KMS-11 (cell line): ENCODE results near the gene ARFGEF3.

Experiments used
- H2AFZ ChIP-seq: fragments of 200-600 bp; sonication (generic); 2 replicates; pipeline ENCODE4 v1.6.1; 2016; ENCODE audit warnings: antibody characterized with exemption, mixed run types, low read depth
- H3K27ac ChIP-seq: fragments of 200-600 bp; sonication (generic); 2 replicates; pipeline ENCODE4 v1.6.1; 2016; ENCODE audit warnings: mild to moderate bottlenecking, mixed run types
- H3K27me3 ChIP-seq: fragments of 200-600 bp; sonication (generic); 2 replicates; pipeline ENCODE4 v1.6.1; 2017; ENCODE audit warnings: mild to moderate bottlenecking, low read depth, mixed run types, moderate library complexity; ENCODE audit not compliant: insufficient read depth
- H3K36me3 ChIP-seq: fragments of 200-600 bp; sonication (generic); 2 replicates; pipeline ENCODE4 v1.6.1; 2017; ENCODE audit warnings: mild to moderate bottlenecking, mixed run types; ENCODE audit not compliant: insufficient read depth
- H3K4me1 ChIP-seq: fragments of 200-600 bp; sonication (generic); 2 replicates; pipeline ENCODE4 v1.6.1; 2016; ENCODE audit warnings: mild to moderate bottlenecking, low read depth, mixed run types; ENCODE audit not compliant: poor library complexity, severe bottlenecking
- H3K4me2 ChIP-seq: fragments of 200-600 bp; sonication (generic); 2 replicates; pipeline ENCODE4 v1.7.0; 2016; ENCODE audit warnings: mild to moderate bottlenecking, mixed run types
- H3K4me3 ChIP-seq: fragments of 200-600 bp; sonication (generic); IDR thresholded peaks from 2 replicates; pipeline ENCODE4 v1.6.1; 2017; ENCODE audit warnings: low read depth, low read length, mixed read lengths; ENCODE audit not compliant: insufficient read depth
- H3K79me2 ChIP-seq: fragments of 200-600 bp; sonication (generic); 2 replicates; pipeline ENCODE4 v1.6.1; 2016; ENCODE audit warnings: low read depth, mixed run types; ENCODE audit not compliant: insufficient read depth
- H3K9ac ChIP-seq: fragments of 200-600 bp; sonication (generic); 2 replicates; pipeline ENCODE4 v1.6.1; 2016; ENCODE audit warnings: mild to moderate bottlenecking, mixed run types
- H4K20me1 ChIP-seq: fragments of 200-600 bp; sonication (generic); 2 replicates; pipeline ENCODE4 v1.6.1; 2016; ENCODE audit warnings: mild to moderate bottlenecking, mixed run types; ENCODE audit not compliant: insufficient read depth
- CTCF ChIP-seq: fragments of 200-600 bp; sonication (generic); conservative IDR thresholded peaks from 2 replicates; pipeline ENCODE4 v1.6.1; 2017; ENCODE audit warnings: low read depth, mild to moderate bottlenecking, antibody characterized with exemption, low read length, moderate library complexity, mixed read lengths

ARFGEF3 gene

GRCh38 chr6:138225953-138226352, 64.2 kb downstream of the ARFGEF3 start:
- Histone ChIP-seq H4K20me1 (no peaks in the 10 kb centered on the region), H2AFZ (no peak overlapping the region), H3K27me3 (no peaks in the 10 kb centered on the region), H3K4me1 (no peaks in the 10 kb centered on the region), H3K36me3 (no peaks in the 10 kb centered on the region), H3K9ac (no peak overlapping the region), H3K79me2 (no peaks in the 10 kb centered on the region), H3K4me2 (no peak overlapping the region), H3K4me3 (no peak overlapping the region), H3K27ac (no peak overlapping the region)
- no peak for TF ChIP-seq CTCF

DNA sequence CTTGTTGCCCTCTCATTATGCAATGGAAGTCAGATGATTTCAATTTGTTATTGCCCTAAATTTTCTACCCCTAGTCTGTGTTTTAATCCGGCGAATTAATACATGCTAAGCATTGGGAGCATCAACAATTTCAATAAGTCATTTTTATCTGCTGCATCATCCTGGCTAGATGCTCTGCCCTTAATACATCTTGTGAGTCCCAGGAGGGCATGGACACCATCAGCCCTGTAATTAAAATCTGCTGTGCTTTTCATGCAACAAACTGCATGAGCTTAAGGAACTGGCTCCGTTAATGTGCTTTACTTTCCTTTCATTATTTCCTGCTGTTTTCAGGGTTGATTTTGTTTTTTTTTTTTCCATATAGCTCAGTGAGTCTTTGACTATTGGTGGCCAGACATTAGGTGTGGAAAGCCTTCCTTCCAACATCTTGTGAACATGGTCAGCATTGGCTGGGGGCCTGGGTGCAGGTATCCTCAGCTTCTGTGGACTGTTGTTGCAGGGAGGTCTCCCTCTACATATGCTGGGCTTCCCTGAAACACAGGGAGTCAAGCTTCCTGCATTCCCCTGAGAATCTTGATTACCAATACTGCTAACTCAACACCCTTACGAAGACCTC, 65.1 kb downstream of the ARFGEF3 start:
- H3K27me3 ChIP-seq = no peaks in the 10 kb centered on the region
- no peak overlapping the region for H3K9ac ChIP-seq
- no peaks in the 10 kb centered on the region for H3K79me2 ChIP-seq
- H2AFZ ChIP-seq = no peak overlapping the region
- no peaks in the 10 kb centered on the region for H3K4me1 ChIP-seq
- no peak overlapping the region for H3K27ac ChIP-seq
- TF ChIP-seq CTCF = no peak
- H3K4me3 ChIP-seq = no peak overlapping the region
- H4K20me1 ChIP-seq = no peaks in the 10 kb centered on the region
- H3K36me3 ChIP-seq = no peaks in the 10 kb centered on the region
- H3K4me2 ChIP-seq = no peak overlapping the region

DNA sequence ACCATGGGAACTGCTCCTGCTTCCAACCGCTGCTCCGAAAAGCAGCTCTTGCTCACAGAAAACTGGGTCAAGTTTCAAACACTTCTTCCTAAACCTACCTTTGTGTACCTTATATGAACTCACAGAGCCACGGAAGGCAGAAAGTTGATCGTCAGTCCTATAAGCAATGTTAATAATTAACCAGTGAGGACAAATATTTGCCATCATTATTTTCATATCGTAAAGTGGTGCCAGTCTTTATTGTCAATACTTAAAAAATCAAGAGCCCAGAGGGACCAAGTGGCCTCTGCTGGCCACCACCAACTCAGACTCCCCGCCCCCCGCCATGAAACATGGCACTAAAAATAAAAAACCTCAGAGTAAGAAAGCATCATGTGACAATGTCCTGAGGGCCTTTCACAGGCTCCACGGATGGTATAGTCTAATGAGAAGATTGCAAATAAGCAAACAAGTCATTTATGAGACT, 65.6 kb downstream of the ARFGEF3 start:
- Histone ChIP-seq H3K9ac (no peak overlapping the region), H3K79me2 (no peaks in the 10 kb centered on the region), H3K4me1 (no peaks in the 10 kb centered on the region), H3K27me3 (no peaks in the 10 kb centered on the region), H3K36me3 (no peaks in the 10 kb centered on the region), H4K20me1 (no peaks in the 10 kb centered on the region), H3K27ac (no peak overlapping the region), H3K4me3 (no peak overlapping the region), H2AFZ (no peak overlapping the region), H3K4me2 (no peak overlapping the region)
- no peak for TF ChIP-seq CTCF

DNA sequence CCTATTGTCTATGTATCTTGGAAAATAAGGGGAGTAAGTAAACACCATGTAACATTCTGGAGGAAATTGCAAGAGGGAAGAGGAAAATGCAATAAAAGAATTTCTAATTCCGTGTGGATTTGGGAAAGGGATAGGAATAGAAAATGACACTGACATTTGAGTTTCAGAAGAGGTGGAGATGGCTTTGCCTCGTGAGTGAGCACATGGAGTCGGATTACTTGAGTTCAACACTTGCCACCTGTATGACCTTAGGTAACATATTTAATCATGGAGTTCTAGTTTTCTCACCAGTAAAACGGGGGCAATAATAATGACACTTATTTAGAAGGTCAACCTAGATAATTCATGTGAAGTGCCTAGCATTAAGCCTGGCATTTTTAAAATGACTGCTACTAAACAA, 67.3 kb downstream of the ARFGEF3 start:
- H3K4me2 ChIP-seq = no peak overlapping the region
- no peak overlapping the region for H3K9ac ChIP-seq
- no peak overlapping the region for H3K27ac ChIP-seq
- no peaks in the 10 kb centered on the region for H3K4me1 ChIP-seq
- no peak overlapping the region for H2AFZ ChIP-seq
- H3K36me3 ChIP-seq = no peaks in the 10 kb centered on the region
- no peaks in the 10 kb centered on the region for H4K20me1 ChIP-seq
- H3K4me3 ChIP-seq = no peak overlapping the region
- H3K79me2 ChIP-seq = no peaks in the 10 kb centered on the region
- TF ChIP-seq CTCF = no peak
- no peaks in the 10 kb centered on the region for H3K27me3 ChIP-seq
